SH-SY5Y (cell line): ENCODE results near the gene RAPGEF2.

Experiments
- GATA2 ChIP-seq: IDR thresholded peaks from 2 replicates; pipeline ENCODE4 v1.6.1; 2011; ENCODE audit warnings: mild to moderate bottlenecking, low read depth, low read length
- GATA3 ChIP-seq: IDR thresholded peaks from 2 replicates; pipeline ENCODE4 v1.6.1; 2011; ENCODE audit warnings: low read depth, mild to moderate bottlenecking, low read length, moderate library complexity

GRCh38 chr4:159319027-159319426 lies 216.1 kb downstream of the RAPGEF2 start:
- TF ChIP-seq GATA2, result no peak
- no peak for TF ChIP-seq GATA3
